H1 (cell line): ENCODE data around the gene ARHGAP24. TPM values are rescaled to one million over a fixed set of nuclear protein-coding genes. Genes with fewer than 3 reads are reported as not detected.

Source experiments
- CTCF ChIA-PET: fragments of 300-600 bp; sonication (Branson Sonifier 250); formaldehyde crosslinking; loops from one replicate; lab custom pipeline; 2021; ENCODE audit not compliant: partially characterized antibody; lab: Charles Lee
- POLR2A ChIA-PET: fragments of 300-600 bp; sonication (Branson Sonifier 250); formaldehyde crosslinking; loops from one replicate; lab custom pipeline; 2021; ENCODE audit warnings: inconsistent platforms; ENCODE audit not compliant: partially characterized antibody; lab: Charles Lee
- DNase-seq, 2 experiments: peaks; one replicate each; pipeline versions ENCODE4 v3.0.0 to v3.0.0-alpha.2; 2010 to 2022; ENCODE audit warnings: low spot score in 2 of 2, low read depth in 1 of 2, mixed read lengths in 1 of 2
- FAIRE-seq: peaks from 2 replicates; lab custom pipeline; 2011; peaks lifted over from hg19 to GRCh38; lab: Jason Lieb, UNC
- H2AFZ ChIP-seq: 2 replicates; pipeline ENCODE4 v1.8.1; 2012; ENCODE audit warnings: low read length, inconsistent platforms
- H2AK5ac ChIP-seq: 2 replicates; pipeline ENCODE4 v1.6.1; 2013; ENCODE audit warnings: low read depth, low read length
- H2BK120ac ChIP-seq: replicated peaks from 2 replicates; pipeline ENCODE3; 2013; ENCODE audit warnings: low read depth, low read length, inconsistent platforms
- H2BK12ac ChIP-seq: 2 replicates; pipeline ENCODE4 v1.6.1; 2013; ENCODE audit warnings: low read depth, low read length
- H2BK15ac ChIP-seq: 2 replicates; pipeline ENCODE4 v1.6.1; 2013; ENCODE audit warnings: low read length
- H2BK20ac ChIP-seq: 2 replicates; pipeline ENCODE4 v1.6.1; 2013; ENCODE audit warnings: low read length
- H2BK5ac ChIP-seq: 2 replicates; pipeline ENCODE4 v1.6.1; 2013; ENCODE audit warnings: low read depth, low read length
- H3K14ac ChIP-seq: 2 replicates; pipeline ENCODE4 v1.6.1; 2013; ENCODE audit warnings: inconsistent platforms; ENCODE audit not compliant: insufficient read length
- H3K18ac ChIP-seq: 2 replicates; pipeline ENCODE4 v1.6.1; 2013; ENCODE audit warnings: low read length; ENCODE audit errors: extremely low read depth
- H3K23ac ChIP-seq: 2 replicates; pipeline ENCODE4 v1.6.1; 2013; ENCODE audit warnings: inconsistent platforms; ENCODE audit not compliant: insufficient read length
- H3K23me2 ChIP-seq: 2 replicates; pipeline ENCODE4 v1.6.1; 2013; ENCODE audit warnings: low read depth, low read length
- H3K27ac ChIP-seq: 2 replicates; pipeline ENCODE4 v1.6.1; 2011; ENCODE audit warnings: low read depth, low read length, inconsistent platforms
- H3K27me3 ChIP-seq, 4 experiments: replicated peaks in 1 of 4; 1 replicate in 1 of 4; 2 replicates in 3 of 4; pipeline versions ENCODE4 v1.6.1 to v1.8.1; 2011 to 2013; ENCODE audit warnings: low read length in 3 of 4, mild to moderate bottlenecking in 3 of 4, inconsistent platforms in 2 of 4, mixed read lengths in 2 of 4, moderate library complexity in 1 of 4; ENCODE audit not compliant: control insufficient read depth in 3 of 4, insufficient read depth in 3 of 4; ENCODE audit errors: extremely low read depth in 1 of 4
- H3K36me3 ChIP-seq, 4 experiments: 2 replicates each; pipeline versions ENCODE4 v1.6.1 to v1.8.1; 2011 to 2013; ENCODE audit warnings: mild to moderate bottlenecking in 4 of 4, low read length in 3 of 4, moderate library complexity in 2 of 4, control low read depth in 1 of 4, inconsistent platforms in 1 of 4; ENCODE audit not compliant: insufficient read depth in 4 of 4, control insufficient read depth in 2 of 4
- H3K4ac ChIP-seq: replicated peaks from 2 replicates; pipeline ENCODE3; 2013; ENCODE audit warnings: low read length, low read depth, mixed read lengths, inconsistent platforms; ENCODE audit not compliant: insufficient read length
- H3K4me1 ChIP-seq, 4 experiments: replicated peaks in 1 of 4; 1 replicate in 1 of 4; 2 replicates in 3 of 4; pipeline versions ENCODE4 v1.6.1 to v1.8.1; 2011 to 2013; ENCODE audit warnings: low read length in 3 of 4, inconsistent platforms in 2 of 4, mixed read lengths in 1 of 4; ENCODE audit not compliant: insufficient read depth in 4 of 4, control insufficient read depth in 3 of 4
- H3K4me2 ChIP-seq, 2 experiments: 2 replicates each; pipeline versions ENCODE4 v1.6.1 to v1.8.1; 2011 to 2013; ENCODE audit warnings: low read depth in 2 of 2, low read length in 2 of 2, control low read depth in 1 of 2, inconsistent platforms in 1 of 2, mild to moderate bottlenecking in 1 of 2; ENCODE audit not compliant: insufficient read depth in 1 of 2
- H3K4me3 ChIP-seq, 4 experiments: fragments of 200-600, 300-600 bp in 1 of 4; sonication (generic), shearing (Covaris generic), sonication (Bioruptor Twin) in 1 of 4; 2 replicates each; pipeline versions ENCODE4 v1.5.1 to v1.8.1; 2011 to 2016; ENCODE audit warnings: low read length in 4 of 4, low read depth in 3 of 4, control low read depth in 2 of 4, inconsistent platforms in 2 of 4, mild to moderate bottlenecking in 2 of 4, mixed read lengths in 1 of 4, moderate library complexity in 1 of 4; ENCODE audit not compliant: insufficient read depth in 2 of 4; ENCODE audit errors: extremely low read depth in 1 of 4
- H3K56ac ChIP-seq: replicated peaks from 2 replicates; pipeline ENCODE3; 2013; ENCODE audit warnings: low read depth, mild to moderate bottlenecking, mixed read lengths, low read length, inconsistent platforms; ENCODE audit not compliant: insufficient read length
- H3K79me1 ChIP-seq: 2 replicates; pipeline ENCODE4 v1.6.1; 2013; ENCODE audit warnings: low read depth, low read length, control low read depth
- H3K79me2 ChIP-seq, 2 experiments: 2 replicates each; pipeline versions ENCODE4 v1.6.1 to v1.8.1; 2012 to 2013; ENCODE audit warnings: low read length in 2 of 2, mild to moderate bottlenecking in 2 of 2, inconsistent platforms in 1 of 2; ENCODE audit not compliant: insufficient read depth in 2 of 2, control insufficient read depth in 1 of 2
- H3K9ac ChIP-seq, 4 experiments: replicated peaks in 1 of 4; 1 replicate in 1 of 4; 2 replicates in 3 of 4; pipeline versions ENCODE4 v1.6.1 to v1.8.1; 2011 to 2013; ENCODE audit warnings: low read depth in 3 of 4, low read length in 3 of 4, control low read depth in 2 of 4, mild to moderate bottlenecking in 2 of 4, moderate library complexity in 2 of 4, inconsistent platforms in 1 of 4; ENCODE audit errors: extremely low read depth in 1 of 4
- H3K9me3 ChIP-seq, 2 experiments: 2 replicates each; pipeline versions ENCODE4 v1.6.1 to v1.8.1; 2012 to 2013; ENCODE audit warnings: mild to moderate bottlenecking in 2 of 2, moderate library complexity in 2 of 2, control low read depth in 1 of 2, inconsistent platforms in 1 of 2, low read depth in 1 of 2, low read length in 1 of 2, mixed read lengths in 1 of 2; ENCODE audit not compliant: insufficient read depth in 2 of 2
- H4K20me1 ChIP-seq, 2 experiments: replicated peaks in 1 of 2; 2 replicates each; pipeline versions ENCODE3 to v1.8.1; 2011 to 2013; ENCODE audit warnings: inconsistent platforms in 2 of 2, low read length in 2 of 2, mild to moderate bottlenecking in 1 of 2; ENCODE audit not compliant: insufficient read depth in 2 of 2, control insufficient read depth in 1 of 2
- H4K5ac ChIP-seq: 2 replicates; pipeline ENCODE4 v1.6.1; 2013; ENCODE audit warnings: low read length, low read depth, mixed read lengths, inconsistent platforms; ENCODE audit not compliant: insufficient read length
- H4K8ac ChIP-seq: 2 replicates; pipeline ENCODE4 v1.8.0; 2013; ENCODE audit warnings: mild to moderate bottlenecking, moderate library complexity, low read length, inconsistent platforms; ENCODE audit not compliant: insufficient read depth; ENCODE audit errors: extremely low read depth
- H4K91ac ChIP-seq: replicated peaks from 2 replicates; pipeline ENCODE3; 2013; ENCODE audit warnings: low read length, mixed read lengths, inconsistent platforms; ENCODE audit not compliant: insufficient read length
- SUZ12 ChIP-seq: fragments of 200-600 bp; sonication (generic); IDR thresholded peaks from 2 replicates; pipeline ENCODE4 v1.6.1; 2012; ENCODE audit warnings: mild to moderate bottlenecking, inconsistent platforms, low read length, moderate library complexity, mixed read lengths
- WGBS, 2 experiments: shearing (Covaris generic) in 1 of 2; methylation state at CpG; one replicate each; pipeline versions ENCODE4 v1.1.6 to v1.1.7; 2013 to 2015; ENCODE audit warnings: low lambda C conversion rate in 2 of 2, mixed read lengths in 2 of 2, inconsistent platforms in 1 of 2, low coverage in 1 of 2, missing lambda C conversion rate in 1 of 2; ENCODE audit not compliant: insufficient replicate concordance in 2 of 2, insufficient coverage in 1 of 2, insufficient read length in 1 of 2; ENCODE audit errors: extremely low coverage in 1 of 2, missing lambda C conversion rate in 1 of 2; 5-methylcytosine and 5-hydroxymethylcytosine counted together
- polyA plus RNA-seq, 7 experiments: library from polyadenylated mRNA; depleted of rRNA in 3 of 7; stranded (reverse) in 5 of 7; unstranded in 2 of 7; fragments of >200 nt in 5 of 7; fragments of 200-250 nt in 2 of 7; gene quantifications; 1 replicate in 5 of 7; 2 replicates in 1 of 7; 4 replicates in 1 of 7; pipeline versions ENCODE4 v1.2.1 to v1.2.3, GENCODE V29; 2011 to 2013; ENCODE audit warnings: missing spikeins in 2 of 7, mixed read lengths in 2 of 7
- total RNA-seq: library from RNA; stranded (reverse); fragmentation: NEBNext Ultra II Directional; extraction: Animal tissue kit (Norgen Biotek cat#: 25700); gene quantifications from 2 replicates; pipeline ENCODE4 v1.2.1, GENCODE V29; 2021

Gene ARHGAP24
- total and polyA plus RNA-seq, 2 of the 8 experiments (the other 6 are each of a cell fraction or from before 2014, with no cell fraction given) = 0.08 to 0.50 TPM

GRCh38 chr4:85607624-85608023 lies 132.7 kb downstream of the ARHGAP24 start:
- no peak overlapping the region for H2BK12ac ChIP-seq
- H2BK5ac ChIP-seq = no peak overlapping the region
- H2AK5ac ChIP-seq = no peak overlapping the region
- no peak overlapping the region for H3K4ac ChIP-seq
- 98% methylated on average over 3 of the region's 5 CpGs; no CpG with 5 or more reads in 1 of the 2 experiments for WGBS, 2 experiments
- no peaks in the 10 kb centered on the region for H3K23me2 ChIP-seq
- H3K9me3 ChIP-seq = no peaks in the 10 kb centered on the region
- H2AFZ ChIP-seq = no peak overlapping the region
- H3K36me3 ChIP-seq = no peaks in the 10 kb centered on the region
- no peaks in the 10 kb centered on the region for H3K27me3 ChIP-seq
- H3K14ac ChIP-seq = no peak overlapping the region
- H4K20me1 ChIP-seq = no peaks in the 10 kb centered on the region
- no peak for TF ChIP-seq SUZ12
- no peak overlapping the region for H3K23ac ChIP-seq
- no peak overlapping the region for H2BK120ac ChIP-seq
- H2BK20ac ChIP-seq = no peak overlapping the region
- no peak overlapping the region for H3K4me3 ChIP-seq
- H3K79me1 ChIP-seq = no peaks in the 10 kb centered on the region
- H4K5ac ChIP-seq = no peak overlapping the region
- H3K4me1 ChIP-seq = no peaks in the 10 kb centered on the region
- no peak overlapping the region for H4K91ac ChIP-seq
- H3K27ac ChIP-seq = no peak overlapping the region
- no peak overlapping the region for H3K56ac ChIP-seq
- no peak overlapping the region for H3K18ac ChIP-seq
- CTCF ChIA-PET = interaction anchor here (0.6 kb wide), 1 partner anchor 1423 kb away, joined by 4 read pairs; no protein-coding TSS in a partner anchor
- no peak overlapping the region for H3K4me2 ChIP-seq
- DNase-seq (no peak), FAIRE-seq (no peak)
- H3K79me2 ChIP-seq = no peaks in the 10 kb centered on the region
- H4K8ac ChIP-seq = no peak overlapping the region
- no peak overlapping the region for H3K9ac ChIP-seq
- POLR2A ChIA-PET = no interaction called here
- no peak overlapping the region for H2BK15ac ChIP-seq
